ENCODE results near the gene ACCSL. TPM values are rescaled to one million over a fixed set of nuclear protein-coding genes. Genes with fewer than 3 reads are reported as not detected.

The ACCSL gene
- total RNA-seq, 2 donors from 2014 or later, result not detected

GRCh38 chr11:44007481-44008087 is 40.2 kb upstream of the ACCSL start:
- Histone ChIP-seq H3K4me3 (ENCODE audit: low read length) (no peak overlapping the region), H3K9ac (ENCODE audit: extremely low read depth, low read length, poor library complexity, severe bottlenecking) (no peak overlapping the region), H3K4me1 (ENCODE audit: control insufficient read depth, insufficient read depth, low read length) (peaks cover 4% of the 10 kb centered on the region), H3K27me3 (ENCODE audit: control insufficient read depth, insufficient read depth, low read length, poor library complexity, severe bottlenecking) (no peaks in the 10 kb centered on the region), H3K9me3 (ENCODE audit: control insufficient read depth, low read length) (no peaks in the 10 kb centered on the region), H3K27ac (ENCODE audit: low read depth, low read length) (no peak overlapping the region), H3K36me3 (ENCODE audit: control insufficient read depth, insufficient read depth, low read length) (no peaks in the 10 kb centered on the region)
- peaks cover 3% of the 10 kb centered on the region for H3K27me3 Mint-ChIP-seq (ENCODE audit: insufficient read depth)
- no peak for TF ChIP-seq CTCF (conservative IDR thresholded peaks at IDR 0.05)
- no peaks in the 10 kb centered on the region for H3K36me3 Mint-ChIP-seq (ENCODE audit: low read depth)
- H3K9me3 Mint-ChIP-seq, result no peaks in the 10 kb centered on the region
- DNase-seq, result no peak
- no peak overlapping the region for H3K27ac Mint-ChIP-seq
- no peak overlapping the region for H3K4me3 Mint-ChIP-seq
- WGBS, 2 experiments (ENCODE audit: insufficient coverage in 1 of 2, insufficient read length in 1 of 2), result 90 to 100% methylated on average over 4 to 5 of the region's 5 CpGs
- H3K4me1 Mint-ChIP-seq, result peaks cover 7% of the 10 kb centered on the region

GRCh38 chr11:44008088-44008501 is 39.7 kb upstream of the ACCSL start:
- no peak overlapping the region for H3K27ac ChIP-seq (ENCODE audit: low read depth, low read length)
- Mint-ChIP-seq H3K4me3 (no peak overlapping the region), H3K27ac (no peak overlapping the region), H3K4me1 (peaks cover 7% of the 10 kb centered on the region), H3K36me3 (ENCODE audit: low read depth) (no peaks in the 10 kb centered on the region), H3K27me3 (ENCODE audit: insufficient read depth) (peaks cover 3% of the 10 kb centered on the region), H3K9me3 (no peaks in the 10 kb centered on the region)
- H3K4me1 ChIP-seq (ENCODE audit: control insufficient read depth, insufficient read depth, low read length), result peaks cover 4% of the 10 kb centered on the region
- no peak overlapping the region for H3K4me3 ChIP-seq (ENCODE audit: low read length)
- no peak overlapping the region for H3K9ac ChIP-seq (ENCODE audit: extremely low read depth, low read length, poor library complexity, severe bottlenecking)
- no peak for TF ChIP-seq CTCF (conservative IDR thresholded peaks at IDR 0.05)
- no peaks in the 10 kb centered on the region for H3K36me3 ChIP-seq (ENCODE audit: control insufficient read depth, insufficient read depth, low read length)
- no peak for DNase-seq
- H3K9me3 ChIP-seq (ENCODE audit: control insufficient read depth, low read length), result no peaks in the 10 kb centered on the region
- no peaks in the 10 kb centered on the region for H3K27me3 ChIP-seq (ENCODE audit: control insufficient read depth, insufficient read depth, low read length, poor library complexity, severe bottlenecking)
- 82 to 89% methylated on average over 3 to 5 of the region's 5 CpGs for WGBS, 2 experiments (ENCODE audit: insufficient coverage in 1 of 2, insufficient read length in 1 of 2)

- no peaks in the 10 kb centered on the region for H3K36me3 ChIP-seq (ENCODE audit: control insufficient read depth, insufficient read depth, low read length)
- peaks cover 7% of the 10 kb centered on the region for H3K4me1 Mint-ChIP-seq
- no peak overlapping the region for H3K4me3 Mint-ChIP-seq
Measured at GRCh38 chr11:44008698-44009097, 39.1 kb upstream of the ACCSL start.

More at GRCh38 chr11:44008698-44009097, 39.1 kb upstream of the ACCSL start:
- Histone ChIP-seq H3K27ac (ENCODE audit: low read depth, low read length) (no peak overlapping the region), H3K27me3 (ENCODE audit: control insufficient read depth, insufficient read depth, low read length, poor library complexity, severe bottlenecking) (no peaks in the 10 kb centered on the region), H3K4me3 (ENCODE audit: low read length) (no peak overlapping the region), H3K9me3 (ENCODE audit: control insufficient read depth, low read length) (no peaks in the 10 kb centered on the region), H3K9ac (ENCODE audit: extremely low read depth, low read length, poor library complexity, severe bottlenecking) (no peak overlapping the region), H3K4me1 (ENCODE audit: control insufficient read depth, insufficient read depth, low read length) (peaks cover 4% of the 10 kb centered on the region)
- Mint-ChIP-seq H3K9me3 (no peaks in the 10 kb centered on the region), H3K36me3 (ENCODE audit: low read depth) (no peaks in the 10 kb centered on the region), H3K27ac (no peak overlapping the region), H3K27me3 (ENCODE audit: insufficient read depth) (peaks cover 3% of the 10 kb centered on the region)
- WGBS, 2 experiments (ENCODE audit: insufficient coverage in 1 of 2, insufficient read length in 1 of 2), result 92 to 94% methylated on average over 3 of the region's 3 CpGs
- no peak for TF ChIP-seq CTCF (conservative IDR thresholded peaks at IDR 0.05)
- no peak for DNase-seq
